Activated naive CD8-positive, alpha-beta T cell (primary cell): Measurements from ENCODE around the gene BTBD2.
A peak's percentile ranks its signal among the peaks of the same experiment; 100 is the strongest.
"Not testable (repeated sequence)": the region's sequence is repeated elsewhere in the genome, so short reads cannot be mapped to it uniquely, and the experiment has no call there.

ENCODE experiments used
- H3K27ac Mint-ChIP-seq: one replicate; pipeline ENCODE4 v1.8.0; 2021; ENCODE audit warnings: mixed read lengths
- H3K27me3 Mint-ChIP-seq: one replicate; pipeline ENCODE4 v1.8.0; 2021; ENCODE audit warnings: mixed read lengths
- H3K36me3 Mint-ChIP-seq: one replicate; pipeline ENCODE4 v1.8.0; 2021; ENCODE audit warnings: mixed read lengths
- H3K4me1 Mint-ChIP-seq: one replicate; pipeline ENCODE4 v1.8.0; 2021; ENCODE audit warnings: low read depth, mixed read lengths
- H3K4me3 Mint-ChIP-seq: one replicate; pipeline ENCODE4 v1.8.0; 2021; ENCODE audit warnings: mild to moderate bottlenecking, mixed read lengths
- H3K9me3 Mint-ChIP-seq: one replicate; pipeline ENCODE4 v1.8.0; 2021; ENCODE audit warnings: low read depth, mixed read lengths

Gene BTBD2

GRCh38 chr19:2038284-2039088 lies 23.0 kb upstream of the BTBD2 start:
- Mint-ChIP-seq H3K36me3 (no peaks in the 10 kb centered on the region), H3K27ac (no peak overlapping the region), H3K27me3 (no peaks in the 10 kb centered on the region), H3K4me3 (no peak overlapping the region), H3K4me1 (peaks cover 22% of the 10 kb centered on the region), H3K9me3 (no peaks in the 10 kb centered on the region)

- H3K9me3 Mint-ChIP-seq, result no peaks in the 10 kb centered on the region
- H3K27ac Mint-ChIP-seq, result no peak overlapping the region
- H3K4me3 Mint-ChIP-seq, result no peak overlapping the region
- peaks cover 24% of the 10 kb centered on the region for H3K4me1 Mint-ChIP-seq
- no peaks in the 10 kb centered on the region for H3K27me3 Mint-ChIP-seq
- no peaks in the 10 kb centered on the region for H3K36me3 Mint-ChIP-seq
Observed at GRCh38 chr19:2037651-2038255, 22.2 kb upstream of the BTBD2 start.

DNA sequence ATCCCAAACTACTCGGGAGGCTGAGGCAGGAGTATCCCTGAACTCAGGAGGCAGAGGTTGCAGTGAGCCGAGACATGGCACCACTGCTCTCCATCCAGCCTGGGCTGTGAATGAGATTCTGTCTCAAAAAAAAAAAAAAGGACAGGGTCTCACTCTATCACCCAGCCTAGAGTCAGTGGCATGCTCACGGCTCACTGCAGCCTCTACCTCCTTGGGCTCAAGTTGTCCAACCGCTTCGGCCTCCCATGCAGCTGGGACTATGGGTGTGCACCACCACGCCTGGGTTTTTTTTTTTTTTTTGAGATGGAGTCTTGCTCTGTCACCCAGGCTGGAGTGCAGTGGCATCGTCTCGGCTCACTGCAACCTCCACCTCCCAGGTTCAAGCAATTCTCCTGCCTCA lies 20.9 kb upstream of the BTBD2 start:
- no peak overlapping the region for H3K27ac Mint-ChIP-seq
- H3K36me3 Mint-ChIP-seq, result no peaks in the 10 kb centered on the region
- H3K9me3 Mint-ChIP-seq, result no peaks in the 10 kb centered on the region
- H3K4me1 Mint-ChIP-seq, result peaks cover 33% of the 10 kb centered on the region
- H3K27me3 Mint-ChIP-seq, result no peaks in the 10 kb centered on the region
- no peak overlapping the region for H3K4me3 Mint-ChIP-seq

DNA sequence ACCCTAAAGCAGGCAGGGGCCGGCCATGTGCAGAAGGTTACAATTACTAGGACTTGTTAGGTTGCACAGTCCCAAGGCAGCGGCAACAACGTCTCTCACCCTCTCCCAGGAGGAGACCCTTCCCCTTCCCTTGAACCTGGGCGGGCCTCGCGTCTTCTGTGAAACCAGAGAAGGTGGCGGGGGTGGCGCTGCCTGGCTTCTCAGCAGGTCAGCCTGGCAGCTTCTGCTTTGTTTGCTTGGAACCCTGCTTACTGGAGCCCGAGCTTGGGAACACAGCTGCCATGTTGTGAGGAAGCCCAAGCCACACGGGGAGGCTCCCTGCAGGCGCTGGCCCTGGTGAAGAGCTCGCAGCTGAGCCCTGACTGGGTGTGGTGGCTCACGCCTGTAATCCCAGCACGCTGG lies 20.1 kb upstream of the BTBD2 start:
- no peak overlapping the region for H3K4me3 Mint-ChIP-seq
- peaks cover 28% of the 10 kb centered on the region for H3K4me1 Mint-ChIP-seq
- H3K27ac Mint-ChIP-seq, result no peak overlapping the region
- no peaks in the 10 kb centered on the region for H3K9me3 Mint-ChIP-seq
- no peaks in the 10 kb centered on the region for H3K36me3 Mint-ChIP-seq
- H3K27me3 Mint-ChIP-seq, result no peaks in the 10 kb centered on the region

DNA sequence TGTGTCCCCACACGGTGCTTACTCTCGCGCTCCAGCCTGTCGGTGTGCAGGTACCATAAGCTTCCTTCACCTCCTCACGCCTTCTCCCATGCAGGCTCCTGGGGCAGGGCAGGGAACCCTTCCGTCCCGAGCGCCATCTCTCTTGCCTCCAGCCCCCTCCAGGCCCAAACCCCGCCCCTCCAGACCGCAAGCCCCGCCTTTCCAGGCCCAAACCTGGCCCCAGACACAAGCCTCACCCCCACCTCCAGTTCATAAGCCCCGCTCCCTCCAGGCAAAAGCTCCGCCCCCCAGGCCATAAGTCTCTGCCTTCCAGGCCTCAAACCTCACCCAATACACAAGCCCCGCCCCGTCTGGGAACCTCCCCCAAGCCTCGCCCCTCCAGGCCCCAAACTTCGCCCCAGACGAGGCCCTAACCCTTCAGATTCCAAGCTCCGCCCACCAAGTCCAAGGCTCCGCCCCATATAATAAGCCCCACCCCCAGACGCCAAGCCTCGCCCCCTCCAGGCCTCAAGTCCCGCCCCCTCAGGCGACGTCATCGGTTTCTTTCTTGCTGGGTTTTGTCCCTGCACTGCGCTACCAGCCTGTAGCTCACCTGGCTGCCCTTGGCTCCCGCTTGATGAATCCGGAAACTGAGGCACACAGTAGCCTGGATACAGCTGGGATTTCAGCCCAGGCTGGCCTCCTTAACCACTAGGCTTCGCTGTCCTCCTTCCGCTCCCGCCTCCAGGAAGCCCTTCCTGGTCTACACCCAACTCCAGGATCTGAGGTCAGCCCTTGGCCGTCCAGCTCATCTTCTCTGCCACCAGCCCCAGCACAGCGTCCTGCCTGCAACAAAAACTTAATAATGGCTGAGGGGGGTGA lies 19.4 kb upstream of the BTBD2 start:
- Mint-ChIP-seq H3K36me3 (no peaks in the 10 kb centered on the region), H3K4me3 (no peak overlapping the region), H3K27ac (no peak overlapping the region), H3K4me1 (peaks cover 28% of the 10 kb centered on the region), H3K27me3 (no peaks in the 10 kb centered on the region), H3K9me3 (no peaks in the 10 kb centered on the region)

GRCh38 chr19:2034253-2034652 lies 18.7 kb upstream of the BTBD2 start:
- not testable (repeated sequence) for H3K4me3 Mint-ChIP-seq, H3K9me3 Mint-ChIP-seq, H3K36me3 Mint-ChIP-seq, H3K27ac Mint-ChIP-seq, H3K27me3 Mint-ChIP-seq
- H3K4me1 Mint-ChIP-seq, result peaks cover 27% of the 10 kb centered on the region

- no peak overlapping the region for H3K4me3 Mint-ChIP-seq
- peaks cover 26% of the 10 kb centered on the region for H3K4me1 Mint-ChIP-seq
- H3K27ac Mint-ChIP-seq, result no peak overlapping the region
Observed at GRCh38 chr19:2033825-2034159, 18.3 kb upstream of the BTBD2 start.

GRCh38 chr19:2033115-2033824 lies 17.8 kb upstream of the BTBD2 start:
- Mint-ChIP-seq H3K27me3 (no peaks in the 10 kb centered on the region), H3K27ac (no peak overlapping the region), H3K4me3 (no peak overlapping the region), H3K9me3 (no peaks in the 10 kb centered on the region), H3K36me3 (no peaks in the 10 kb centered on the region), H3K4me1 (peaks cover 26% of the 10 kb centered on the region)

More at GRCh38 chr19:2033825-2034159, 18.3 kb upstream of the BTBD2 start:
- no peaks in the 10 kb centered on the region for H3K27me3 Mint-ChIP-seq
- H3K9me3 Mint-ChIP-seq, result no peaks in the 10 kb centered on the region
- no peaks in the 10 kb centered on the region for H3K36me3 Mint-ChIP-seq

- peaks cover 26% of the 10 kb centered on the region for H3K4me1 Mint-ChIP-seq
- H3K27ac Mint-ChIP-seq, result peak overlapping the region; percentile 46
- H3K4me3 Mint-ChIP-seq, result peak overlapping the region; percentile 51
- no peaks in the 10 kb centered on the region for H3K27me3 Mint-ChIP-seq
- no peaks in the 10 kb centered on the region for H3K36me3 Mint-ChIP-seq
- H3K9me3 Mint-ChIP-seq, result no peaks in the 10 kb centered on the region
Observed at GRCh38 chr19:2032296-2032941, 16.9 kb upstream of the BTBD2 start.

DNA sequence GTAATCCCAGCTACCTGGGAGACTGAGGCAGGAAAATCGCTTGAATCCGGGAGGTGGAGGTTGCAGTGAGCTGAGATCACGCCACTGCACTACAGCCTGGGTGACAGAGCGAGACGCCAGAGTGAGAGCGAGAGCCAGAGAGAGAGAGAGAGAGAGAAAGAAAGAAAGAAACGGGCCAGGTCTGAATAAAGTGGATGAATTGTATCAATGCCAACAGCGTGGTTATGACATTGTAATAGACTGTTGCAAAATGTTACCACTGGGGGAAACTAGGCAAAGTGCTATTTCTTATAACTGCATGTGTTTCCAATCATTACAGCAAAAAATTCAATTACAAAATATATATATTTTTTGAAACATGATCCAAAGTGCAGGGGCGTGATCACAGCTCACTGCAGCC lies 11.8 kb upstream of the BTBD2 start:
- Mint-ChIP-seq H3K36me3 (no peaks in the 10 kb centered on the region), H3K27ac (no peak overlapping the region), H3K4me3 (no peak overlapping the region), H3K9me3 (no peaks in the 10 kb centered on the region), H3K27me3 (no peaks in the 10 kb centered on the region), H3K4me1 (peaks cover 7% of the 10 kb centered on the region)

DNA sequence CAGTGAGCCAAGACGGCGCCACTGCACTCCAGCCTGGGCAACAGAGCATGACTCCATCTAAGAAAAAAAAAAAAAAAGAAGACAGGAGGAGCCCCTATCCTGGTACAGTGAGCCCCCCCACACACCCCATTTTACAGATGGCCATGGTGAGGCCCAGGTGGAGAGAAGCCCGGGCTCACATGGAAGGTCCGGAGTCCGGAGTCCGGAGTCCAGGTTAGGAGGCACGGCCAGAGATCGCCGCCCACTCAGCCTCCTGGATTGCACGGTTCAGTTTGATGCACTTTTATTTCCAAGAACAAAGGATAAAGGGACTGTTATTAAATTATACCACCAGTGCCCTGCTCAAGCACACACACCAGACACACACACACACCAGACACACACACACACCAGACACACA lies 11.3 kb upstream of the BTBD2 start:
- Mint-ChIP-seq H3K4me1 (peaks cover 1% of the 10 kb centered on the region), H3K27me3 (no peaks in the 10 kb centered on the region), H3K9me3 (no peaks in the 10 kb centered on the region), H3K36me3 (no peaks in the 10 kb centered on the region), H3K4me3 (no peak overlapping the region), H3K27ac (no peak overlapping the region)

DNA sequence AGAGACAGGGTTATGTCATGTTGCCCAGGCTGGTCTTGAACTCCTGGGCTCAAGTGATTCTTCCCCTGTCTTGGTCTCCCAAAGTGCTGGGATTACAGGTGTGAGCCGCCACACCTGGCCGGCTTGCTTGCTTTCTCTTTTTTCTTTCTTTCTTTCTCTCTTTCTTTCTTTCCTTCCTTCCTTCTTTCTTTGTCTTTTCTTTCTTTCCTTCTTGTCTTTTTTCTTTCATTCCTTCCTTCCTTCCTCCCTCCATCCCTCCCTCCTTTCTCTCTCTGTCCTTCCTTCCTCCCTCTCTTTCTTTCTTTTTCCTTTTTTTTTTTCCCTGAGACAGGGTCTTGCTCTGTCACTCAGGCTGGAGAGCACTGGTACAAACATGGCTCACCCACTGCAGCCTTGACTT lies 6.8 kb upstream of the BTBD2 start:
- no peaks in the 10 kb centered on the region for H3K27me3 Mint-ChIP-seq
- H3K27ac Mint-ChIP-seq, result no peak overlapping the region
- H3K9me3 Mint-ChIP-seq, result no peaks in the 10 kb centered on the region
- H3K36me3 Mint-ChIP-seq, result no peaks in the 10 kb centered on the region
- peaks cover 5% of the 10 kb centered on the region for H3K4me1 Mint-ChIP-seq
- no peak overlapping the region for H3K4me3 Mint-ChIP-seq

GRCh38 chr19:2021453-2022140 lies 6.1 kb upstream of the BTBD2 start:
- Mint-ChIP-seq H3K36me3 (no peaks in the 10 kb centered on the region), H3K4me3 (no peak overlapping the region), H3K27ac (no peak overlapping the region), H3K9me3 (no peaks in the 10 kb centered on the region), H3K4me1 (peaks cover 9% of the 10 kb centered on the region), H3K27me3 (no peaks in the 10 kb centered on the region)

- Mint-ChIP-seq H3K27ac (no peak overlapping the region), H3K4me1 (peaks cover 14% of the 10 kb centered on the region), H3K4me3 (no peak overlapping the region), H3K36me3 (no peaks in the 10 kb centered on the region), H3K27me3 (no peaks in the 10 kb centered on the region), H3K9me3 (no peaks in the 10 kb centered on the region)
Observed at GRCh38 chr19:2018752-2019151, 3.2 kb upstream of the BTBD2 start.
